Tibial artery (tissue), 4 donors: ENCODE measurements around the gene AAGAB.

Experiments
- DNase-seq, 2 donors: peaks; one replicate each; pipeline ENCODE4 v3.0.0-alpha.2; 2019
- H3K27ac ChIP-seq, 2 donors: fragments of 200-600 bp; sonication (generic) in 1 of 2; 1 replicate in 1 of 2; 2 replicates in 1 of 2; pipeline ENCODE4 v1.5.1; 2018 to 2019; ENCODE audit warnings: mild to moderate bottlenecking in 1 of 2
- H3K27me3 ChIP-seq, 2 donors: fragments of 200-600 bp; sonication (generic) in 1 of 2; one replicate each; pipeline versions ENCODE4 v1.5.1 to v1.6.0; 2016 to 2019
- H3K36me3 ChIP-seq, 3 donors: fragments of 200-600 bp; sonication (generic) in 2 of 3; one replicate each; pipeline ENCODE4 v1.5.1; 2016 to 2019; ENCODE audit warnings: mild to moderate bottlenecking in 2 of 3
- H3K4me1 ChIP-seq, 4 donors: fragments of 200-600 bp; sonication (generic) in 2 of 4; 1 replicate in 3 of 4; 2 replicates in 1 of 4; pipeline ENCODE4 v1.5.1; 2016 to 2019
- H3K4me3 ChIP-seq, 2 donors: fragments of 200-600 bp; sonication (generic) in 1 of 2; 1 replicate in 1 of 2; 2 replicates in 1 of 2; pipeline ENCODE4 v1.5.1; 2018 to 2019; ENCODE audit warnings: mild to moderate bottlenecking in 2 of 2
- H3K9me3 ChIP-seq, 3 donors: fragments of 200-600 bp; sonication (generic) in 1 of 3; one replicate each; pipeline ENCODE4 v1.5.1; 2016 to 2019
- CTCF ChIP-seq, 2 experiments: fragments of 200-600 bp in 1 of 2; fragments of 450-650 bp in 1 of 2; IDR thresholded peaks; one replicate each; pipeline ENCODE4 v1.5.1; 2017 to 2019; ENCODE audit warnings: antibody characterized with exemption in 2 of 2, mild to moderate bottlenecking in 1 of 2, moderate library complexity in 1 of 2
- intact Hi-C: fragments of 100-400 bp; cut with DNase I; formaldehyde crosslinking; loops from one replicate; pipeline ENCODE4 v1.15.0; 2023; ENCODE audit warnings: low total_unique reads

The AAGAB gene

DNA sequence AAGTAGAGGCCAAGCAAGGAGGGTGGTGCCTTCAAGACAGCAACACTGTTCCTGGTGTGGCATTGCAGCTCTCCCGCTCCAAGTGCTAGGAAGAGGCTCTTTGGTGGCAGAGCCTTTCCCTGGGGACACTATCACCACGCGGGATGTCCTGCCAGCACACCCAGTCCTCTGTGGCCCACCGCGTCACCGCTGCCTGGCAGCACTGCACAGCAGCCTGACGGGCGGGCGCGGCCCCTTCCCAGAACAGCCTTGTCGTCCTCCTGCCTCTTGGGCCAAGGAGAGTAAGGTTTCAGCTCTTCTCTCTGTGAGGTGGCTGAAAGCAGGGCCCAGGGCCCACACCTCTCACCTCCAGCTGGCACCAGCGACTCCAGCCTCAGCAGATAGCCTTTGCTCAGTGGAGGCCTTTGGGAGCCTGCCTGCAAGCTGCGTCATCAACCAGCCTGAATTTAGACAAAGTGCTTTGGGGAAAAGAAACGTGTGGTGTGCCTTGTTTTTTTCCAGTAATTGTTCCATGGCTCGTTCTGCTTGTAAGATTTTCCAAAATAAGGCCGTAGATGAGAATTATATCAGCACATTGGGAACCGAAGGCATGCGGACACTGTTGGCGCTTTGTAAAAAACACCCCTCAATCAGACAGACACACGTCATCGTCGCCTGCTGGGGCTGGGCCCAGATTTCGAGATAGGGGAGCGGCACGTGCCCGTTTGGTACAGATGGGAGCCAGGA is 65.0 kb downstream of the AAGAB start:
- peaks cover 0 to 63% (median 37%) of the 10 kb centered on the region in 4 donors for H3K4me1 ChIP-seq
- H3K27me3 ChIP-seq: no peaks in the 10 kb centered on the region
- H3K36me3 ChIP-seq: peaks cover 7 to 73% (median 61%) of the 10 kb centered on the region in 3 donors
- H3K9me3 ChIP-seq: no peaks in the 10 kb centered on the region
- DNase-seq: peak; percentile 90
- H3K27ac ChIP-seq: peak overlapping the region; percentile 64 to 70
- no peak for TF ChIP-seq CTCF (IDR thresholded peaks at IDR 0.05)
- intact Hi-C loops: no loop called here
- H3K4me3 ChIP-seq: no peak overlapping the region

DNA sequence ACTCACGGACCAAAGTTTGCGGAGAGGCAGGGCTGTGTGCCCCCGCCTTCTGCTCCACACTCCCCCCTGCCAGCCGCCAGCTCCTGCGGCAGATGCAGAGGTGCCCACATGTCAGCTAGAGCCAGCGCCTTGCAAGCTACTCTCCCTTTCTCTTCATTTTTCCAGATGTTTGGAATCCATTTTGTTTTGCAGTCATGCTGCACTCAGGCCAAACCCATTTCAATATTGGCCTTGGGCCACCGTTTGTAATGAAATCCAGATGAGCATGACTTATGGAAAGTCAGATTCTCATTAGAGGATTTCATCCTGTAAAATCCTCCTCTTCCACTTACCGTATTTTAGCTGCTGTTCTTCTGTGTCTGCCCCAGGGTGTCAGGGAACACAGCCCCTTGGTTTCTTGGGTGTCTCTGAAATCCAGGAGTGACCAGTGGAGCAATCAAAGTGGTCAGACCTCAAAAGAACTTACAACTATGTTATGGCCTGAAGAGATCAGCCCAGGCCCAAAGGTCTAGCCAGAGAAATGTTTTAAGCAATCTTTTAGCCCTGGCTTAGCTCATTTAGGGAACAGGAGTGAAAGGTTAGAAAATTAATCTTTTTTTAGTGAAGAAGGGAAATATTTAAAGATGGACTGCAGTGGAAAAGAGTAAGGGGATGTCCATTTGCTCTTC is 65.8 kb downstream of the AAGAB start:
- Histone ChIP-seq H3K9me3 (no peaks in the 10 kb centered on the region), H3K4me3 (no peak overlapping the region), H3K4me1 (peaks cover 0 to 55% (median 30%) of the 10 kb centered on the region in 4 donors), H3K27me3 (no peaks in the 10 kb centered on the region), H3K27ac (peak overlapping the region; percentile 64 to 70), H3K36me3 (peaks cover 7 to 77% (median 63%) of the 10 kb centered on the region in 3 donors)
- intact Hi-C loops: no loop called here
- no peak for TF ChIP-seq CTCF (IDR thresholded peaks at IDR 0.05)
- peak in 1 of 2 donors; percentile 66 for DNase-seq

GRCh38 chr15:67187351-67187854 is 67.1 kb downstream of the AAGAB start:
- H3K36me3 ChIP-seq: peaks cover 7 to 76% (median 60%) of the 10 kb centered on the region in 3 donors
- intact Hi-C loops: no loop called here
- DNase-seq: peak; percentile 21 to 62
- peaks cover 0 to 46% (median 24%) of the 10 kb centered on the region in 4 donors for H3K4me1 ChIP-seq
- peak overlapping the region; percentile 51 to 57 for H3K27ac ChIP-seq
- H3K27me3 ChIP-seq: no peaks in the 10 kb centered on the region
- TF ChIP-seq CTCF (IDR thresholded peaks at IDR 0.05): no peak
- H3K4me3 ChIP-seq: no peak overlapping the region
- H3K9me3 ChIP-seq: no peaks in the 10 kb centered on the region

- no peak for TF ChIP-seq CTCF (IDR thresholded peaks at IDR 0.05)
- intact Hi-C loops: no loop called here
- no peaks in the 10 kb centered on the region for H3K9me3 ChIP-seq
- peaks cover 7 to 73% (median 56%) of the 10 kb centered on the region in 3 donors for H3K36me3 ChIP-seq
- DNase-seq: peak; percentile 22 to 67
- H3K4me1 ChIP-seq: peaks cover 0 to 46% (median 24%) of the 10 kb centered on the region in 4 donors
- peak overlapping the region; percentile 51 to 57 for H3K27ac ChIP-seq
- no peak overlapping the region for H3K4me3 ChIP-seq
- H3K27me3 ChIP-seq: no peaks in the 10 kb centered on the region
Measured at GRCh38 chr15:67186688-67187087, 67.8 kb downstream of the AAGAB start.

GRCh38 chr15:67186226-67186649 is 68.2 kb downstream of the AAGAB start:
- H3K36me3 ChIP-seq: peaks cover 11 to 73% (median 56%) of the 10 kb centered on the region in 3 donors
- H3K27ac ChIP-seq: peak overlapping the region; percentile 51 to 57
- H3K4me1 ChIP-seq: peaks cover 0 to 46% (median 24%) of the 10 kb centered on the region in 4 donors
- DNase-seq: peak; percentile 75 to 83
- intact Hi-C loops: no loop called here
- H3K9me3 ChIP-seq: no peaks in the 10 kb centered on the region
- no peak for TF ChIP-seq CTCF (IDR thresholded peaks at IDR 0.05)
- no peak overlapping the region for H3K4me3 ChIP-seq
- no peaks in the 10 kb centered on the region for H3K27me3 ChIP-seq
